ENCODE measurements around the gene HEXD. TPM values are rescaled to one million over a fixed set of nuclear protein-coding genes. Genes with fewer than 3 reads are reported as not detected.

The HEXD gene
- total RNA-seq, 1 experiment from 2014 or later: 30.0 TPM

DNA sequence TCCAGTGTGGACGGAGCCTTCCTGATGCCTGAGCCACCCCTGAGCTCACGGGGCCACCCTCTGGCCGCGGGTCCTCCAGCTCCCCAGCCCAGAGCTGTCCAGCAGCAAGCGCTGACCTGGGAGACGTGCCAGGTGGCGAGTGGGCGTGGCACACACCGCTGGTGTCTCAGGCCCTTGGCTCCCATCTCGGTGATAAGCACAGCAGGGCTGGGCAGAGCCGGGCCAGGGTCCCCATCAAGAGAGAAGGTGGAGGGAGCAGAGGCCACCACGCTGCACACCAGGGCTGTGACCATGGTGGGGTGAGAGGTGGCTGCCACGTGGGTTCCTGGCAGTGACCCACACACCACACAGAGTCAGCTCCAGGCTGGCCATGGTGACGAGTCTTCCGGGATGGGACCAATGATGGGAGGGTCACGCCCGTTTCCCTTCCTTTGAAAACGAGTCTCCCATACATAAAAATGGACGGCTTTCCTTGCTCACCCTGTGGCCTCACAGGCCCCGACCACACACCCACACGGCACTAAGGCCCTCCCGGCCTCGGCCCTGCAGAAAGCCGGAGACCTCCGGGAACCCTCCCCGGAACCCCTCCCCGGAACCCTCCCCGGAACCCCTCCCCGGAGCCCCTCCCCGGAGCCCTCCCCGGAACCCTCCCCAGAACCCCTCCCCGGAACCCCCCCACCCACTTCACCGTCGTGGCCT is 29.8 kb upstream of the HEXD start:
- H3K9me2 ChIP-seq (ENCODE audit: insufficient read depth): no peaks in the 10 kb centered on the region
- H3K4me3 ChIP-seq: no peak overlapping the region
- ChIA-PET CTCF (no interaction called here), POLR2A (ENCODE audit: unreplicated experiment) (no interaction called here)
- peak in 1 of 2 experiments; percentile 78 for DNase-seq
- H3F3A ChIP-seq (ENCODE audit: insufficient read depth, low read depth): no peaks in the 10 kb centered on the region
- BruUV-seq (replicated peaks): no TSS peak
- H3K36me3 ChIP-seq (ENCODE audit: low read depth): no peaks in the 10 kb centered on the region
- no peaks in the 10 kb centered on the region for H3K27me3 ChIP-seq (ENCODE audit: insufficient read depth, low read depth)
- intact Hi-C loops (cut with micrococcal nuclease; ENCODE audit: unreplicated experiment): no loop called here
- no peaks in the 10 kb centered on the region; the same call in 1 of the 2 replicates for H4K20me1 ChIP-seq (ENCODE audit: insufficient read depth)
- no peak overlapping the region for H2AFZ ChIP-seq
- no peak overlapping the region for H3K4me2 ChIP-seq
- no peak overlapping the region for H3K27ac ChIP-seq
- no peak for TF ChIP-seq CTCF (conservative IDR thresholded peaks at IDR 0.05)
- no peaks in the 10 kb centered on the region; the same call in 1 of the 2 replicates for H3K4me1 ChIP-seq (replicated peaks; ENCODE audit: insufficient read depth)
- no peaks in the 10 kb centered on the region for H3K9me3 ChIP-seq (ENCODE audit: insufficient read depth, low read depth)
- H3K79me2 ChIP-seq (ENCODE audit: low read depth): no peaks in the 10 kb centered on the region

DNA sequence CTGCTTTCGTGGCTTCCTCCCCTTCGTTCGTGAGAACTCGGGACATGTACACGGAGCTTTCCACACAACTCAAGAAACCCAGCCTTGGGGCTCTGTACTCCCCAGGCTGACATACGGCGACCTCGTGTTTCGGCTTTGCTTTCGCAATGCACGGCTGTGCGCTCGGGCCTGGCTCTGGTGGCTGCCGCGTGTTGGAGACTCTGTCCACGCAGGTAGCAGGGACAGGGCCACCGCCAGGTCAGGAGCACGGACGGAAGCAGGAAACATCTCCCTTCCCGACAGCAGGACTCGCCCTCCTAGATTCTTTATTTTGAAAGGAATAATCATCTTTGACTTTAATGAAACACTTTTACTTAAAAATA is 29.2 kb upstream of the HEXD start:
- Histone ChIP-seq H3K27me3 (ENCODE audit: insufficient read depth, low read depth) (no peaks in the 10 kb centered on the region), H3K27ac (no peak overlapping the region), H4K20me1 (ENCODE audit: insufficient read depth) (no peaks in the 10 kb centered on the region; the same call in 1 of the 2 replicates), H2AFZ (no peak overlapping the region), H3K9me3 (ENCODE audit: insufficient read depth, low read depth) (no peaks in the 10 kb centered on the region), H3K4me1 (replicated peaks; ENCODE audit: insufficient read depth) (no peaks in the 10 kb centered on the region; the same call in 1 of the 2 replicates), H3F3A (ENCODE audit: insufficient read depth, low read depth) (no peaks in the 10 kb centered on the region), H3K4me3 (no peak overlapping the region), H3K9me2 (ENCODE audit: insufficient read depth) (no peaks in the 10 kb centered on the region), H3K36me3 (ENCODE audit: low read depth) (no peaks in the 10 kb centered on the region), H3K4me2 (no peak overlapping the region), H3K79me2 (ENCODE audit: low read depth) (no peaks in the 10 kb centered on the region)
- TF ChIP-seq EZH2 (IDR thresholded peaks at IDR 0.05; ENCODE audit: low read depth) (no peak), CTCF (conservative IDR thresholded peaks at IDR 0.05) (no peak)
- ChIA-PET CTCF (no interaction called here), POLR2A (ENCODE audit: unreplicated experiment) (interaction anchor here (0.8 kb wide), 1 partner anchor 33 kb away, joined by 5 read pairs; no protein-coding TSS in a partner anchor)
- intact Hi-C loops (cut with micrococcal nuclease; ENCODE audit: unreplicated experiment): no loop called here
- BruUV-seq (replicated peaks): no TSS peak
- no peak for DNase-seq

DNA sequence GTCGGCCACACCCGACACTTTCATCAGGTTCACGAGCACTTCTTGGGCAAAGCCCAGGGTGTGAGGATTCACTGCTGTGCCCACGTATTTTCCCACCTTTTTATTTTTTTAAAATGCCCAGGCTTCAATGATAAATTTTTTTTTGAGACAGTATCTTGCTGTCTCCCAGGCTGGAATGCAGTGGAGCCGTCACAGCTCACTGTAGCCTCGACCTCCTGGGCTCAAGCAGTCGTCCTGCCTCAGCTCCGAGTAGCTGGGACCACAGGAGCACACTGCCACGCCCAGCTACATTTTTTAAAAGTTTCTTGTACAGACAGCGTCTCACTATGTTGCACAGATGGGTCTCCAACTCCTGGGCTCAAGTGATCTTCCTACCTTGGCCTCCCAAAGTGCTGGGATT is 28.8 kb upstream of the HEXD start:
- TF ChIP-seq CTCF (conservative IDR thresholded peaks at IDR 0.05): no peak
- TF ChIP-seq EZH2 (IDR thresholded peaks at IDR 0.05; ENCODE audit: low read depth): no peak
- no peaks in the 10 kb centered on the region for H3K27me3 ChIP-seq (ENCODE audit: insufficient read depth, low read depth)
- no peaks in the 10 kb centered on the region for H3F3A ChIP-seq (ENCODE audit: insufficient read depth, low read depth)
- H2AFZ ChIP-seq: no peak overlapping the region
- BruUV-seq (replicated peaks): no TSS peak
- no peaks in the 10 kb centered on the region for H3K9me2 ChIP-seq (ENCODE audit: insufficient read depth)
- no peak overlapping the region for H3K4me3 ChIP-seq
- no peaks in the 10 kb centered on the region for H3K9me3 ChIP-seq (ENCODE audit: insufficient read depth, low read depth)
- intact Hi-C loops (cut with micrococcal nuclease; ENCODE audit: unreplicated experiment): no loop called here
- H3K27ac ChIP-seq: no peak overlapping the region
- H3K4me1 ChIP-seq (replicated peaks; ENCODE audit: insufficient read depth): no peaks in the 10 kb centered on the region; the same call in 1 of the 2 replicates
- H3K79me2 ChIP-seq (ENCODE audit: low read depth): no peaks in the 10 kb centered on the region
- ChIA-PET CTCF (no interaction called here), POLR2A (ENCODE audit: unreplicated experiment) (interaction anchor here (0.8 kb wide), 1 partner anchor 33 kb away, joined by 5 read pairs; no protein-coding TSS in a partner anchor)
- H4K20me1 ChIP-seq (ENCODE audit: insufficient read depth): no peaks in the 10 kb centered on the region; the same call in 1 of the 2 replicates
- no peak for DNase-seq
- no peaks in the 10 kb centered on the region for H3K36me3 ChIP-seq (ENCODE audit: low read depth)
- H3K4me2 ChIP-seq: no peak overlapping the region
